Measurements from ENCODE around the gene ARL6IP4. TPM values are rescaled to one million over a fixed set of nuclear protein-coding genes. Genes with fewer than 3 reads are reported as not detected.

ARL6IP4 gene
- total and polyA plus RNA-seq, 2 donors = 297 to 302 TPM

DNA sequence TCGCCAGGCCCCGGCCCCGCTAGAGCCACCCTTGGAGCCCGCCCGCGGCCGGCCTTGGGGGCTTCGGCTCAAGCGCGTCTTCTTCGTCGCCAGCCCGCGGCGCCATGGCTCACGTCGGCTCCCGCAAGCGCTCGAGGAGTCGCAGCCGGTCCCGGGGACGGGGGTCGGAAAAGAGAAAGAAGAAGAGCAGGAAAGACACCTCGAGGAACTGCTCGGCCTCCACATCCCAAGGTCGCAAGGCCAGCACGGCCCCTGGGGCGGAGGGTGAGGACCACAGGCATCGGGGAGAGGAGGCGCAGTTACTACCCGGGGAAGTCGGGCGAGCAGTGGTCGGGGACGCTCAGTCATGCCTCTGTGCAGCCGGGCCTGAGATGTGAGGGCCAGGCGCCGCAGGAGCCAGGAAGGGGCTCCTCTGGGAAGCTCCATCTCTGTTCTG is 573 bp downstream of the ARL6IP4 start:
- WGBS = under 1% methylated on average over 40 of the region's 40 CpGs
- Histone ChIP-seq H3K36me3 (ENCODE audit: control insufficient read depth in 2 of 2, insufficient read depth in 2 of 2, low read length in 1 of 2) (peaks cover 49 to 68% of the 10 kb centered on the region in 2 donors), H3K27me3 (ENCODE audit: control insufficient read depth in 2 of 2, insufficient read depth in 1 of 2, low read length in 1 of 2) (no peaks in the 10 kb centered on the region), H3K27ac (ENCODE audit: low read depth in 1 of 2, low read length in 1 of 2) (peak overlapping the region; percentile 88 to 89), H3K4me3 (ENCODE audit: low read length in 2 of 2) (peak overlapping the region; percentile 77 to 93), H3K4me1 (ENCODE audit: control insufficient read depth in 2 of 2, insufficient read depth in 2 of 2, low read length in 2 of 2) (peaks cover 29 to 69% of the 10 kb centered on the region in 2 donors), H3K9me3 (ENCODE audit: control insufficient read depth in 2 of 2, insufficient read depth in 1 of 2, low read length in 1 of 2) (no peaks in the 10 kb centered on the region)
- no peak for DNase-seq (ENCODE audit: low read depth in 6 of 9, low spot score in 9 of 9)

DNA sequence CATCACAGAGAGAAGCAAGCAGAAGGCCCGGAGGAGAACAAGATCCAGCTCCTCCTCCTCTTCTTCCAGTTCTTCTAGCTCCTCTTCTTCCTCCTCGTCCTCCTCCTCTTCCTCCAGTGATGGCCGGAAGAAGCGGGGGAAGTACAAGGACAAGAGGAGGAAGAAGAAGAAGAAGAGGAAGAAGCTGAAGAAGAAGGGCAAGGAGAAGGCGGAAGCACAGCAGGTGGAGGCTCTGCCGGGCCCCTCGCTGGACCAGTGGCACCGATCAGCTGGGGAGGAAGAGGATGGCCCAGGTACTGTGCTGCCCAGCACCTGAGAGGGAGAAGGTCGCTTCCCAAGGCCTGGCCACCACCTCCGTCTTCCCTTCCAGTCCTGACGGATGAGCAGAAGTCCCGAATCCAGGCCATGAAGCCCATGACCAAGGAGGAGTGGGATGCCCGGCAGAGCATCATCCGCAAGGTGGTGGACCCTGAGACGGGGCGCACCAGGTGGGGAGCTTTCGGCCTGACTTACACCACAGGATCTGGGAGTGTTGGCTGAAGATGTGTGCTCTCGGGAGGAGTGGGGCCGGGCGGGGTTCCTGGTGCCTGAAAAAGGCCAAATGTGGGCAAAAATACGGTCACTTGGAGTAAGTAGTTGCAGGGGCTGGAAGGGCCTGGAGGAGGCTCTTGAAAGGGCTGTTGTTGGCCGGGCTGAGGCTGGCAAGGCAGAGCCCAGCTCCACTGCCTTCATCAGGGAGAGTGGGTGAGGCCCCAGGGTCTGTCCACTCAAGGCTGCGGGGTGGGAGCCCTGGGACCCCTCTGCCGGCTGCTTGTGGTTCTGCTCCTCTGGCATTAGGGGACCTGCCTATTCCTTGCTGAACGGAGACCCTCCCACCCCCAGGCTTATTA is 1.4 kb downstream of the ARL6IP4 start:
- 78% methylated on average over 25 of the region's 25 CpGs for WGBS

DNA sequence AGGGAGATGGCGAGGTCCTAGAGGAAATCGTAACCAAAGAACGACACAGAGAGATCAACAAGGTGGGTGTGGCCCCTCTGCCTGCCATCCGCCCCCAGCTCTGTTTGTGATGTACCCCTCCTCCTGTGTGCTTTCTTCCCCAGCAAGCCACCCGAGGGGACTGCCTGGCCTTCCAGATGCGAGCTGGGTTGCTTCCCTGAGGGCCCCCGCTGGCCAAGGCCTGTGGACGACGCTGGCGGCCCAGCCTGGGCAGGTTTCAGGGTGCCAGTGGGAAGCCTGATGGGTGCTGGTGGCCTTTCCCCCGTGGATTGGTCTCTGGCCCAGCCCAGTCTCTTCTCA is 2.0 kb downstream of the ARL6IP4 start:
- H3K27ac ChIP-seq (ENCODE audit: low read depth in 1 of 2, low read length in 1 of 2) = peak overlapping the region; percentile 53 to 89
- H3K4me3 ChIP-seq (ENCODE audit: low read length in 2 of 2) = peak overlapping the region; percentile 77 to 93
- H3K27me3 ChIP-seq (ENCODE audit: control insufficient read depth in 2 of 2, insufficient read depth in 1 of 2, low read length in 1 of 2) = no peaks in the 10 kb centered on the region
- H3K4me1 ChIP-seq (ENCODE audit: control insufficient read depth in 2 of 2, insufficient read depth in 2 of 2, low read length in 2 of 2) = peaks cover 24 to 57% of the 10 kb centered on the region in 2 donors
- peaks cover 62 to 72% of the 10 kb centered on the region in 2 donors for H3K36me3 ChIP-seq (ENCODE audit: control insufficient read depth in 2 of 2, insufficient read depth in 2 of 2, low read length in 1 of 2)
- WGBS = 68% methylated on average over 11 of the region's 11 CpGs
- peak in 2 of 9 donors; percentile 39 to 52 for DNase-seq (ENCODE audit: low read depth in 6 of 9, low spot score in 9 of 9)
- no peaks in the 10 kb centered on the region for H3K9me3 ChIP-seq (ENCODE audit: control insufficient read depth in 2 of 2, insufficient read depth in 1 of 2, low read length in 1 of 2)

More for the DNA sequence above, 1.4 kb downstream of the ARL6IP4 start:
- Histone ChIP-seq H3K9me3 (ENCODE audit: control insufficient read depth in 2 of 2, insufficient read depth in 1 of 2, low read length in 1 of 2) (no peaks in the 10 kb centered on the region), H3K4me3 (ENCODE audit: low read length in 2 of 2) (peak overlapping the region; percentile 77 to 93), H3K27ac (ENCODE audit: low read depth in 1 of 2, low read length in 1 of 2) (peak overlapping the region; percentile 62 to 89), H3K27me3 (ENCODE audit: control insufficient read depth in 2 of 2, insufficient read depth in 1 of 2, low read length in 1 of 2) (no peaks in the 10 kb centered on the region), H3K36me3 (ENCODE audit: control insufficient read depth in 2 of 2, insufficient read depth in 2 of 2, low read length in 1 of 2) (peaks cover 57 to 72% of the 10 kb centered on the region in 2 donors), H3K4me1 (ENCODE audit: control insufficient read depth in 2 of 2, insufficient read depth in 2 of 2, low read length in 2 of 2) (peaks cover 24 to 61% of the 10 kb centered on the region in 2 donors)
- DNase-seq (ENCODE audit: low read depth in 6 of 9, low spot score in 9 of 9) = no peak

DNA sequence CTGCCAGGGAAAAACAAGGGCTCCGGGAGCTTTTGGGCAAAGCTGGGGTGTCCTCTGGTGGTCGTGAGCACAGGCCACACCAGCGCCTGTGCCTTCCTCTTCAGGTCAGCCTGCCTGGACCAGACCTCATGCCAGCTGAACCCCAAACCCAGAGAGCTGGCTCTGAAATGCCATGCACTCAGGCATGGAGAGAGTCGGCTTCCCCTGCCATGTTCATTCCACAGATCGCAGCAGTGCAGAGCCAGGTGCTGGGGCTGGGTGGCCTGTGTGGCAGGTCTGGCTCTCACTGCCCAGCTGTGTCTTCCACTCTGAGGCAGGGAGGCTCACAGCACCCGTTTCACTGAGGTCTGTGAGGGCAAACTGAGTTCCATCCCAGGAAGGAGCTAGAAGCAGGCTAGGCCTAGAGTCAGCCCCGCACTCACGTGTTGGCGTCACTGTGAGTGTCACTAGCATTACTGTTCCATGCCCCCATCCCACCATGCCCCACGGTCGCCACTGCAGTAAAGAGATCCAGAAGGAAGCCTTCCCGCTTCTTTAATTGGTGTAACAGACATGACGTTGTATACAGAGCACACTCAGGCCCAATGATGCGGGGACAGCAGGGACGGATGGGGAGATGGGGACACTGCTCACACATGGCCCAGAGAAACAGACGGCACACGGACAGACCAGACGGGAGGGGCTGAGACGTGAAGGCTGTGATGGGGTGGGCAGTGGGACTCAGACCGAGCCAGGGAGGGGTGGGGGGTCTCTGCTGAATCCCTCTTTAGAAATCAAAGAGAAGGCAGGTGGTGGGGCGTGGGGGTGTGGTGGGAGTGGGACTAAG is 2.7 kb downstream of the ARL6IP4 start:
- Histone ChIP-seq H3K27me3 (ENCODE audit: control insufficient read depth in 2 of 2, insufficient read depth in 1 of 2, low read length in 1 of 2) (no peaks in the 10 kb centered on the region), H3K27ac (ENCODE audit: low read depth in 1 of 2, low read length in 1 of 2) (peak overlapping the region; percentile 25 to 89), H3K4me3 (ENCODE audit: low read length in 2 of 2) (no peak overlapping the region), H3K9me3 (ENCODE audit: control insufficient read depth in 2 of 2, insufficient read depth in 1 of 2, low read length in 1 of 2) (no peaks in the 10 kb centered on the region), H3K4me1 (ENCODE audit: control insufficient read depth in 2 of 2, insufficient read depth in 2 of 2, low read length in 2 of 2) (peaks cover 24 to 57% of the 10 kb centered on the region in 2 donors), H3K36me3 (ENCODE audit: control insufficient read depth in 2 of 2, insufficient read depth in 2 of 2, low read length in 1 of 2) (peaks cover 66 to 73% of the 10 kb centered on the region in 2 donors)
- WGBS = 92% methylated on average over 21 of the region's 21 CpGs
- DNase-seq (ENCODE audit: low read depth in 6 of 9, low spot score in 9 of 9) = no peak

DNA sequence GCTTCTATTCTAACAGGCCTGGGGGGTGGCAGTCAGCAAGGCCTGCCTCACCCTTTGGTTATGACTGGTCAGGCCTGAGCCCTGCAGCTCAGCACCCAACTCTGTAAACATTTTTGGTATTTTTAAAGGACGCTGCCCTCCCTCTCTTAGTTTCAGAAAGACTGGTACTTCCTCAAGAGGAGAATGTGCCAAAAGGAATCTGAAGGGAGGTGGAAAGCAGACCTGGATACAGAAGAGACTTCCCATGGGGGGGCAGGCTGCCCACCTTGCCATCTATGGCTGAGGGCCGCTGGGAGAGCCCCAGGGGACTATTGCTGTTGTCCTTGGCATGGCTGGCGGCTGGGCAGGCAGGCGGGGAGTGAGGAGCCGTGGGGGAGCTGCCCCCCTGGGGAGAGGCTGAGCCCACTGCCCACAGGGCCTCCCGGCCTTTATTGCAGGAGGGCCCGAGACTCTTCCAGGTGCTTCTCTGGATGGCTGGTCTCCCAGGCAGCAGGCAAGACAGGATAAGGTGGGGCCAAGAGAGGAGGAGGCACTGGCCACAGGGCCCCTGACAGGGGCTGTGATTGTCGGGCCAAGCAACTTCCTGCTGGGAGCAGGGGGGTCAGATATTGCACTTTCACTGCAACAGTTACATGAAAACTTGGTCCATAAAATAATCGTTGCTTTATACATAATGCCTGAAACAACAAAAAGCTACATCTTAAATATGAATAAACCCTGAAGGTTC is 3.5 kb downstream of the ARL6IP4 start:
- DNase-seq (ENCODE audit: low read depth in 6 of 9, low spot score in 9 of 9) = no peak
- Histone ChIP-seq H3K9me3 (ENCODE audit: control insufficient read depth in 2 of 2, insufficient read depth in 1 of 2, low read length in 1 of 2) (no peaks in the 10 kb centered on the region), H3K27me3 (ENCODE audit: control insufficient read depth in 2 of 2, insufficient read depth in 1 of 2, low read length in 1 of 2) (no peaks in the 10 kb centered on the region), H3K4me1 (ENCODE audit: control insufficient read depth in 2 of 2, insufficient read depth in 2 of 2, low read length in 2 of 2) (peaks cover 24 to 53% of the 10 kb centered on the region in 2 donors), H3K36me3 (ENCODE audit: control insufficient read depth in 2 of 2, insufficient read depth in 2 of 2, low read length in 1 of 2) (peaks cover 66 to 76% of the 10 kb centered on the region in 2 donors), H3K27ac (ENCODE audit: low read depth in 1 of 2, low read length in 1 of 2) (peak overlapping the region; percentile 75 to 83), H3K4me3 (ENCODE audit: low read length in 2 of 2) (no peak overlapping the region)
- 63% methylated on average over 9 of the region's 9 CpGs for WGBS

DNA sequence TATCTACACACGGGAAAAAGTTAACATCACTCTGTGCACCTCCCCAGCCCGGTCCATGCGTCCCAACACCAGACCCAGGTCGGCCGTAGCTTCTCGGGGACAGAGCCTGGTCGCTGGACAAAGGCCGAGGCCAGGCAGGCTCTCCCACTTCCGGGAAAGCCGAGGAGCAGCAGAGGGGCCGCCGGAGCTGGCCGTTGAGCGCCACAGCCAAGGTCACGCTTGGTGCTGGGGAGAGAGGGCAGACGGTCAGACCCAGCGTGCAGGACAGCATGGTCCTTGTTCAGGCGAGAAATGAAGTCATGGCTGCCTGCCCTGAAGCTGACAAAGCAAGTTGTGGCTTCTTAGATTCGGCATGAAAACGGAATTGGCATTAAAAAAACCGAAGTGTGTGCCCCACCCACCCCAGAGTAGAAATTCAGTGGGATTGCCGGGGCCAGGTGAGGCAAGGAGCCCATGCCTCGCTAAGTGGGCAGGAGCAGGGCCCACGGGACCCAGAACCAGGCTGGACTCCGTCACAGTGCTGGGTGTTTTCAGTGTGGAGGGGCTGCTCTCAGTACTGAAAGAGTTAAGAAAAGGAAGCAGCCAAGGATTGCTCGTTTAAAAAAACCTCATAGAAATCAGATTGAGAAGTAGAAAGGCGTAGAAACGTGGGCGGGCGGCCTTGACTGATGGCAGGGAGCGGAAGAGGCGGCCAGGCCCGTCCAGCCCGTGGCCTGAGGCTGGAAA is 4.3 kb downstream of the ARL6IP4 start:
- H3K27me3 ChIP-seq (ENCODE audit: control insufficient read depth in 2 of 2, insufficient read depth in 1 of 2, low read length in 1 of 2) = no peaks in the 10 kb centered on the region
- 73% methylated on average over 34 of the region's 34 CpGs for WGBS
- peaks cover 16 to 45% of the 10 kb centered on the region in 2 donors for H3K4me1 ChIP-seq (ENCODE audit: control insufficient read depth in 2 of 2, insufficient read depth in 2 of 2, low read length in 2 of 2)
- H3K4me3 ChIP-seq (ENCODE audit: low read length in 2 of 2) = no peak overlapping the region
- H3K9me3 ChIP-seq (ENCODE audit: control insufficient read depth in 2 of 2, insufficient read depth in 1 of 2, low read length in 1 of 2) = no peaks in the 10 kb centered on the region
- peaks cover 73 to 78% of the 10 kb centered on the region in 2 donors for H3K36me3 ChIP-seq (ENCODE audit: control insufficient read depth in 2 of 2, insufficient read depth in 2 of 2, low read length in 1 of 2)
- H3K27ac ChIP-seq (ENCODE audit: low read depth in 1 of 2, low read length in 1 of 2) = peak overlapping the region; percentile 34 to 83
- no peak for DNase-seq (ENCODE audit: low read depth in 6 of 9, low spot score in 9 of 9)

DNA sequence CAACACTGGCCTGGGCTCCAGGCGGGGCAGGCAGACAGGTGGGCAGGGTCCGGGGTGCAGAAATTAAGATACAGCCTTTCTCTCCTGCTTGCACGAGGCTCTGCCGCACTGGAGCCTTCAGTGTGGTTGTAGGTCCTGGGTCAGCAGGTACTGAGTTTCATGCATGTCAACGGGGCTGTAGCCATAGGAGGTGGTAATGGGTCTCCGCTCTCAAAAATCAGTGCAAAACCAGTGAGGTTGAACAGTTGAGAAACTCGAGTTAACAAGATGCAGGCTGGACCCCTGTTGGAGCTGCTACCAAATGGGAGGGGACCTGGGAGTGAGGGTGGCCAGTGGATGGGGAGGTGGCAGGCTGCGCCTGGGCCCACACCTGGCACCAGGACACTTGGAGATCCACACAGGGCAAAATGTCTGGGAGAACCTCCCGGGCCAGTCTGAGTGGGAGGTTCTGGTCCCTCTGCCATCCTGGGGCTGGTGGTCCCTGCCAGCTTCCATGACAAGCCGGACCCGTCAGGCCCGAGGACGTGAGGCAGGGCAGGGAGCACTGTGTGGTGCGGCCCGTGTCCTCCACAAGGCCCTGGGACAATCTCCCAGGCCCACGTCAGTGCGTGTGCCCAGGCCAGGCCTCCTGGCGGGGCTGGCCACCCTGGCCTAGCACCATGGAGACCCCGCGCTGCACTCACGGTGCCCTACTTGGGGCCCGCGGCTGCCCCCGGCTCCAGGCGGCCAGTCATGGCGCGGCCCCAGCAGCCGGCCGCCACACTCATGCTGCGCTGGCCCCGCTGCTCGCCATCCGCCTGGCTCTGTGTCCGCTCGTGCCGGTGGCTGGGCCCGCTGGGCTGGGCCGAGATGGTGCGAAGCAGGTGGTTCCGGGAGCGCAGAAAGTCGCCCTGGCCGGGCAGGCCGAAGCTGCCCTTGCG is 5.1 kb downstream of the ARL6IP4 start:
- 95% methylated on average over 45 of the region's 45 CpGs for WGBS
- H3K4me1 ChIP-seq (ENCODE audit: control insufficient read depth in 2 of 2, insufficient read depth in 2 of 2, low read length in 2 of 2) = peaks cover 13 to 40% of the 10 kb centered on the region in 2 donors
- peaks cover 81 to 86% of the 10 kb centered on the region in 2 donors for H3K36me3 ChIP-seq (ENCODE audit: control insufficient read depth in 2 of 2, insufficient read depth in 2 of 2, low read length in 1 of 2)
- no peak for DNase-seq (ENCODE audit: low read depth in 6 of 9, low spot score in 9 of 9)
- H3K4me3 ChIP-seq (ENCODE audit: low read length in 2 of 2) = no peak overlapping the region
- no peaks in the 10 kb centered on the region for H3K9me3 ChIP-seq (ENCODE audit: control insufficient read depth in 2 of 2, insufficient read depth in 1 of 2, low read length in 1 of 2)
- no peaks in the 10 kb centered on the region for H3K27me3 ChIP-seq (ENCODE audit: control insufficient read depth in 2 of 2, insufficient read depth in 1 of 2, low read length in 1 of 2)
- peak overlapping the region; percentile 34 to 83 for H3K27ac ChIP-seq (ENCODE audit: low read depth in 1 of 2, low read length in 1 of 2)
